HEK293 (cell line): ENCODE data around the gene USP35.

ENCODE experiments used
- CTCF ChIP-seq: fragments of 450-650 bp; formaldehyde crosslinking; IDR thresholded peaks from 2 replicates; pipeline ENCODE4 v1.5.1; 2016; ENCODE audit warnings: missing biosample characterization, missing genetic modification characterization
- ZBTB1 ChIP-seq: fragments of 450-650 bp; formaldehyde crosslinking; IDR thresholded peaks from 2 replicates; pipeline ENCODE4 v1.5.1; 2016; ENCODE audit warnings: missing biosample characterization, missing genetic modification characterization
- ZNF449 ChIP-seq: fragments of 450-650 bp; formaldehyde crosslinking; IDR thresholded peaks from 2 replicates; pipeline ENCODE4 v1.5.1; 2017; ENCODE audit warnings: missing biosample characterization, mild to moderate bottlenecking, missing genetic modification characterization, moderate library complexity
- ZNF529 ChIP-seq: fragments of 450-650 bp; formaldehyde crosslinking; IDR thresholded peaks from 2 replicates; pipeline ENCODE4 v1.5.1; 2017; ENCODE audit warnings: missing genetic modification characterization, missing biosample characterization; ENCODE audit not compliant: insufficient replicate concordance
- ZNF791 ChIP-seq: fragments of 450-650 bp; formaldehyde crosslinking; IDR thresholded peaks from 2 replicates; pipeline ENCODE4 v1.5.1; 2016; ENCODE audit warnings: missing biosample characterization, missing genetic modification characterization

- TF ChIP-seq CTCF (tag by site-specific recombination) (no peak), ZNF449 (tag by site-specific recombination) (no peak), ZNF791 (tag by site-specific recombination) (no peak), ZNF529 (tag by site-specific recombination) (no peak), ZBTB1 (tag by site-specific recombination) (no peak)
Measured at GRCh38 chr11:78220218-78221157, 31.8 kb downstream of the USP35 start.
